ENCODE data around the gene MMP15.
A peak's percentile ranks its signal among the peaks of the same experiment; 100 is the strongest.

The MMP15 gene

DNA sequence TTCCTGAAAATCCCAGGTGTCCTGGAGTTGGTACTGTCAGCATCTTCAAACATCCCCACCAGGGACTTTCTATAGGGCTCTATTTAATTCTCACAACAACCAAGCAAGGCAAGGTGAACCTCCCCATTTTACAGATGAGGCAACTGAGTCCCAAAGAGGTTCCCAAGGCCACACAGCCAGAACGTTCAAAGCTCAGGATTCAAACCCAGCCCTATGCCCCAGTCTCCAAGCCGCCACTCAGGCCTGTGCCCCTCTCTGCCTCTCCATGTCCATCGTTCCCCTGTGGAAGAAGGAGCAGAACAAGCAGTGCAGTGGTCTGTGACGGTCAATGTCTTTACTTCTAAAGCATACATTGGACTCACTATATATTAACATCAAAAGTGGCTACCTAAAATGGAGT, 31.2 kb upstream of the MMP15 start:
- Histone ChIP-seq H3K9ac (ENCODE audit: low read length) (no peak overlapping the region), H3K79me2 (ENCODE audit: insufficient read depth, low read length) (no peaks in the 10 kb centered on the region), H3K27ac (ENCODE audit: low read depth, low read length, poor library complexity, severe bottlenecking) (no peak overlapping the region), H3K4me2 (ENCODE audit: low read length) (no peak overlapping the region), H2AFZ (ENCODE audit: low read length) (no peak overlapping the region), H3K4me1 (ENCODE audit: insufficient read depth, low read length, severe bottlenecking) (peaks cover 7% of the 10 kb centered on the region), H4K20me1 (ENCODE audit: insufficient read depth, low read length) (no peaks in the 10 kb centered on the region), H3F3A (ENCODE audit: insufficient read depth, low read length) (no peaks in the 10 kb centered on the region), H3K4me3 (ENCODE audit: low read depth, low read length, poor library complexity, severe bottlenecking) (no peak overlapping the region), H3K36me3 (ENCODE audit: insufficient read depth, low read length) (peaks cover 19% of the 10 kb centered on the region), H3K9me2 (ENCODE audit: low read depth, low read length) (no peaks in the 10 kb centered on the region), H3K9me3 (ENCODE audit: low read length) (no peaks in the 10 kb centered on the region), H3K27me3 (ENCODE audit: insufficient read depth, low read length) (0 out of 2 replicates have a peak, but pooled peaks cover 6% of the 10 kb centered on the region)
- TF ChIP-seq, protein P1, sequence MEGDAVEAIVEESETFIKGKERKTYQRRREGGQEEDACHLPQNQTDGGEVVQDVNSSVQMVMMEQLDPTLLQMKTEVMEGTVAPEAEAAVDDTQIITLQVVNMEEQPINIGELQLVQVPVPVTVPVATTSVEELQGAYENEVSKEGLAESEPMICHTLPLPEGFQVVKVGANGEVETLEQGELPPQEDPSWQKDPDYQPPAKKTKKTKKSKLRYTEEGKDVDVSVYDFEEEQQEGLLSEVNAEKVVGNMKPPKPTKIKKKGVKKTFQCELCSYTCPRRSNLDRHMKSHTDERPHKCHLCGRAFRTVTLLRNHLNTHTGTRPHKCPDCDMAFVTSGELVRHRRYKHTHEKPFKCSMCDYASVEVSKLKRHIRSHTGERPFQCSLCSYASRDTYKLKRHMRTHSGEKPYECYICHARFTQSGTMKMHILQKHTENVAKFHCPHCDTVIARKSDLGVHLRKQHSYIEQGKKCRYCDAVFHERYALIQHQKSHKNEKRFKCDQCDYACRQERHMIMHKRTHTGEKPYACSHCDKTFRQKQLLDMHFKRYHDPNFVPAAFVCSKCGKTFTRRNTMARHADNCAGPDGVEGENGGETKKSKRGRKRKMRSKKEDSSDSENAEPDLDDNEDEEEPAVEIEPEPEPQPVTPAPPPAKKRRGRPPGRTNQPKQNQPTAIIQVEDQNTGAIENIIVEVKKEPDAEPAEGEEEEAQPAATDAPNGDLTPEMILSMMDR (IDR thresholded peaks at IDR 0.05; ENCODE audit: low read length), result no peak
- no peak for TF ChIP-seq EZH2 (IDR thresholded peaks at IDR 0.05; ENCODE audit: borderline replicate concordance, low read length)

DNA sequence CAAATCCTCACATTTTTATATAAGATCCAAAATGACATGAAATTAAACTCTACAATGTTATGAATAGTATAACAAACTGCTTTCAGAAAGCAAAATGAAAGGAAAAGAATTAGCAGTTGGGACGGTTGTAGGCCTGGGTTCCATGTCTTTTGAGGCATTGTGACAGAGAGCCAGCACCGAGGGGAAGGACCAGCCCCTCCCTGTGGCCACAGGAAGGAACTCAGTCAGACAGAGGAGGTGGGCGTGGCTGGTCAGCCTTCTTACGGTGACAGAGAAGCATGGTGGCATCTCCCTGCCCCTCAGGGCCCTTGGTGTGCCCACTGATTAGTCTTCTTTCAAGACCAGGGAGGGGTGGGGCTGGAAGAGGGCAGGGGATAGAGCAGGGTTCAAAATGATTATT, 30.8 kb upstream of the MMP15 start:
- Histone ChIP-seq H2AFZ (ENCODE audit: low read length) (no peak overlapping the region), H3K9me3 (ENCODE audit: low read length) (no peaks in the 10 kb centered on the region), H4K20me1 (ENCODE audit: insufficient read depth, low read length) (no peaks in the 10 kb centered on the region), H3K9me2 (ENCODE audit: low read depth, low read length) (no peaks in the 10 kb centered on the region), H3K4me2 (ENCODE audit: low read length) (no peak overlapping the region), H3K9ac (ENCODE audit: low read length) (no peak overlapping the region), H3K27ac (ENCODE audit: low read depth, low read length, poor library complexity, severe bottlenecking) (no peak overlapping the region), H3F3A (ENCODE audit: insufficient read depth, low read length) (no peaks in the 10 kb centered on the region), H3K36me3 (ENCODE audit: insufficient read depth, low read length) (peaks cover 19% of the 10 kb centered on the region), H3K4me1 (ENCODE audit: insufficient read depth, low read length, severe bottlenecking) (peaks cover 11% of the 10 kb centered on the region), H3K4me3 (ENCODE audit: low read depth, low read length, poor library complexity, severe bottlenecking) (no peak overlapping the region), H3K79me2 (ENCODE audit: insufficient read depth, low read length) (no peaks in the 10 kb centered on the region), H3K27me3 (ENCODE audit: insufficient read depth, low read length) (0 out of 2 replicates have a peak, but pooled peaks cover 6% of the 10 kb centered on the region)
- TF ChIP-seq, protein P1 (IDR thresholded peaks at IDR 0.05; ENCODE audit: low read length), result peak; percentile 32; the same call in 1 of the 2 replicates
- no peak for TF ChIP-seq EZH2 (IDR thresholded peaks at IDR 0.05; ENCODE audit: borderline replicate concordance, low read length)

DNA sequence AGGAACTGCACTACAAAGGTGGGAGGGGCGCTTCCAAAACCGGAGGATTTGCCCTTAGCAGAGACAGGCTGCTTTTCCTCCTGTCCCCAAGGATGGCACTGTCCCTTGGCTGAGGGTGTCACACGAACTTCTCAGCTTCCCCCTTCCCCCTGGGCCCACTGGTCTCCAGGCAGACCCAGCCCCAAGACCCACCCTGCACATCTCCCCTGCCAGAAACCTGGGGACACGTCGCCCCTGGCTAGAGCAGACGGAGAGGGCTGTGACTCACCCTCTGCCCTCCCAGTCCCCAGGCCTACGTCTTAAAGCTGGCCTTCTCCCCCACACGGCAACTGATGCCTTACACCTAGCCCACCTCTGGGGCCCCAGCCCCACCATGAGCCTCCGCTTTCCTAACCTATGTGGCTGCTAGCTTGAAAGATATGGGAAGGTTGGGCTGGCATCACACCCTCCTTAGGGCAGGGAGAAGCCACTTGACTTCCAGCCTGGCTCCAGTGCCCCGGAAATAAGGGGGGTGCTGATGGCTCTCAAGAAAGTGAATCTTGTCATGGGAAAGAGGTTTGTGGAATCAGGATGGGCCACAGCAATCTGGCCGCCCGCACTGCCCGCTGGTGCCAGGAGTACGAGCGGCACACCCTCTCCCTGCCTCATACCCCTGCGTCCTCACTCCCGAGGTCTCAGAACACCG, 29.7 kb upstream of the MMP15 start:
- Histone ChIP-seq H4K20me1 (ENCODE audit: insufficient read depth, low read length) (no peaks in the 10 kb centered on the region), H3K79me2 (ENCODE audit: insufficient read depth, low read length) (no peaks in the 10 kb centered on the region), H3F3A (ENCODE audit: insufficient read depth, low read length) (no peaks in the 10 kb centered on the region), H3K9ac (ENCODE audit: low read length) (no peak overlapping the region), H3K4me1 (ENCODE audit: insufficient read depth, low read length, severe bottlenecking) (peaks cover 12% of the 10 kb centered on the region), H3K9me3 (ENCODE audit: low read length) (no peaks in the 10 kb centered on the region), H2AFZ (ENCODE audit: low read length) (no peak overlapping the region), H3K9me2 (ENCODE audit: low read depth, low read length) (no peaks in the 10 kb centered on the region), H3K4me3 (ENCODE audit: low read depth, low read length, poor library complexity, severe bottlenecking) (no peak overlapping the region), H3K4me2 (ENCODE audit: low read length) (no peak overlapping the region), H3K27me3 (ENCODE audit: insufficient read depth, low read length) (0 out of 2 replicates have a peak, but pooled peaks cover 6% of the 10 kb centered on the region), H3K27ac (ENCODE audit: low read depth, low read length, poor library complexity, severe bottlenecking) (no peak overlapping the region), H3K36me3 (ENCODE audit: insufficient read depth, low read length) (peaks cover 19% of the 10 kb centered on the region)
- no peak for TF ChIP-seq EZH2 (IDR thresholded peaks at IDR 0.05; ENCODE audit: borderline replicate concordance, low read length)
- TF ChIP-seq, protein P1 (IDR thresholded peaks at IDR 0.05; ENCODE audit: low read length), result no peak
